GM23338 (cell line): Measurements from ENCODE around the gene TRIM25.

Experiments
- CREB1 ChIP-seq: fragments of 250-450 bp; sonication (Bioruptor Pico); IDR thresholded peaks from 2 replicates; pipeline ENCODE4 v1.5.0; 2020; ENCODE audit warnings: low read depth, mild to moderate bottlenecking, moderate library complexity
- CTCF ChIP-seq, 2 experiments: fragments of 200-600 bp in 1 of 2; sonication (generic) in 1 of 2; conservative IDR thresholded peaks; 2 replicates each; pipeline versions ENCODE4 v1.5.1 to v1.6.1; 2016 to 2017; ENCODE audit warnings: antibody characterized with exemption in 2 of 2, low read depth in 2 of 2, mild to moderate bottlenecking in 2 of 2, moderate library complexity in 1 of 2
- ETS1 ChIP-seq: IDR thresholded peaks from 2 replicates; pipeline ENCODE4 v1.6.1; 2016; ENCODE audit warnings: antibody characterized with exemption
- EZH2 ChIP-seq: fragments of 200-600 bp; sonication (generic); IDR thresholded peaks from one replicate; pipeline ENCODE4 v1.8.0; 2017; ENCODE audit warnings: antibody characterized with exemption, mild to moderate bottlenecking, low read depth; ENCODE audit not compliant: unreplicated experiment
- EZH2phosphoT487 ChIP-seq: fragments of 200-600 bp; sonication (generic); IDR thresholded peaks from one replicate; pipeline ENCODE4 v1.8.1; 2018; ENCODE audit warnings: antibody characterized with exemption; ENCODE audit not compliant: unreplicated experiment
- JUNB ChIP-seq: IDR thresholded peaks from one replicate; pipeline ENCODE4 v1.6.1; 2016; ENCODE audit warnings: antibody characterized with exemption; ENCODE audit not compliant: unreplicated experiment
- NANOG ChIP-seq: IDR thresholded peaks from 2 replicates; pipeline ENCODE4 v1.6.1; 2016; ENCODE audit warnings: antibody characterized with exemption, borderline replicate concordance
- POLR2AphosphoS5 ChIP-seq: IDR thresholded peaks from 2 replicates; pipeline ENCODE4 v1.6.1; 2016; ENCODE audit warnings: antibody characterized with exemption, low read depth
- REST ChIP-seq: IDR thresholded peaks from one replicate; pipeline ENCODE4 v1.6.1; 2018; ENCODE audit warnings: antibody characterized with exemption; ENCODE audit not compliant: unreplicated experiment
- ZNF114 ChIP-seq: fragments of 250-450 bp; sonication (Bioruptor Pico); IDR thresholded peaks from 2 replicates; pipeline ENCODE4 v1.5.0; 2020; ENCODE audit warnings: mild to moderate bottlenecking, moderate library complexity
- ZNF331 ChIP-seq: fragments of 250-450 bp; sonication (Bioruptor Pico); IDR thresholded peaks from 2 replicates; pipeline ENCODE4 v1.5.0; 2020; ENCODE audit warnings: low read depth, mild to moderate bottlenecking, moderate library complexity

- TF ChIP-seq EZH2, result no peak
- no peak for TF ChIP-seq CTCF (conservative IDR thresholded peaks at IDR 0.05; ENCODE audit: low read depth in 2 of 2)
- no peak for TF ChIP-seq POLR2AphosphoS5
- no peak for TF ChIP-seq ETS1
- no peak for TF ChIP-seq EZH2phosphoT487
- TF ChIP-seq JUNB, result no peak
- TF ChIP-seq REST, result no peak
- no peak for TF ChIP-seq CREB1 (CRISPR knock-in tag)
- TF ChIP-seq NANOG, result no peak
- TF ChIP-seq ZNF114 (CRISPR knock-in tag), result no peak
- TF ChIP-seq ZNF331, result no peak
Observed at GRCh38 chr17:56896217-56896967, 17.5 kb downstream of the TRIM25 start.
